ENCODE results near the gene MYO1C.
"Not testable (repeated sequence)": the region's sequence is repeated elsewhere in the genome, so short reads cannot be mapped to it uniquely, and the experiment has no call there.

MYO1C gene

DNA sequence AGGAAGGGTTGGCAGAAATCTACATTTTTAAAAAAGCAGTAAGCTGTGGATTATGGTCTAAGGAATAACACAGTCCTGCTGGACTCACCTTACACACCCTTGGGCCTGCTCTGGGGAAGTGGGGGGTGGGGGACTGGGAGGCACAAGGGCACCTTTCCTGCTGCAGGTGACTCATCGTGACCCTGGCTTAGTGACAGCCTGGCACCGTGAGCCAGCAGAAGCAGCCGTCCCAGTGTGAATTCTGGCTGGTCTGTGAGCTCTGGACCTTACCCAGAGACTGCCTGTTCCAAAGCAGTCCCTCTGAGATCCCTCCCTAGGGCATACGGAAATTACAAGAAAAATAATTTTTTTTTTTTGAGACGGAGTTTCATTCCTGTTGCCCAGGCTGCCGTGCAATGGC is 32.3 kb downstream of the MYO1C start:
- peak in 1 of 2 experiments; percentile 26 for DNase-seq

DNA sequence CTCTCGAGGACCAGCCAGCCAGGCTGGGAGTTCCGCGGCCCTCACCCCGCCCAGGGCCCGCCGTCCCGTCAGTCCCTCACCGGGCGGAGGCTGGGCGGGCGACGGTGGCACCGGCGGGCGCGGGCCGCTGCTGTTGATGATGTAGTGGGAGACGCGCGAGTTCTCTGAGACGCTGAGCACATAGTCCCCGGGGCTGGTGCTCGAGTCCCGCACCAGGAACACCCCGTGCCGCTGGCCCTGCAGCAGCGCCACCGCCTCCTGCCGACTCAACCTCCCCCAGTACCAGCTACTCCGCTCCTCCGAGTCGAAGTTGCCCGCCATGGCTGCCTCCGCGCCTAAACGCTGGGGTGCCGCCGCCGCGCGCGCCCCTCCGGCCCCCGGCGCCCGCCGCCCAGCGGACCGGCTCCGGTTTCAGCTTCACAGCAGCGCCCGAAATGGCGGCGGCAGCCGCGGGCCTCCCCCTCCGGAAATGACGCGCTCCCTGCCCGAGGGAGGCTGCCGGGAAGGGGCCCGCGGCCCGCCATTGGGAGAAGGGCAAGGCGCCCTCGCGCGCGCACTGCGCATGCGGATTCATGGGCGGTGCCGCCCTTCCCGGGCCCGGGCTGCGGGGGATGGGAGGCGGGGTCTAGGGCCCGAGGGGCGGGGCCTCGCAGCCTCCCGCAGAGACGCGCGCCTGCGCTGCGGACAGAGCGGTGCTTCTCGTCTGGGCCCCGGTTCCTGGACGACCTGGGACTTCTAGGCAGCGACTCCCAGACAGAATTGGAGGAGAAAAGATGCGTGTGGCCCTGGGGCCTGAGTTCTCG is 36.5 kb downstream of the MYO1C start, which contains the start of gene CRK:
TSS of gene CRK (minus strand) at position 436 of the 803 bp plus-strand sequence. CDS start at position 321, 115 bp downstream.
- DNase-seq = peak; percentile 80 to 87

GRCh38 chr17:1455291-1455796 is 37.1 kb downstream of the MYO1C start:
- peak; percentile 49 to 66 for DNase-seq

DNA sequence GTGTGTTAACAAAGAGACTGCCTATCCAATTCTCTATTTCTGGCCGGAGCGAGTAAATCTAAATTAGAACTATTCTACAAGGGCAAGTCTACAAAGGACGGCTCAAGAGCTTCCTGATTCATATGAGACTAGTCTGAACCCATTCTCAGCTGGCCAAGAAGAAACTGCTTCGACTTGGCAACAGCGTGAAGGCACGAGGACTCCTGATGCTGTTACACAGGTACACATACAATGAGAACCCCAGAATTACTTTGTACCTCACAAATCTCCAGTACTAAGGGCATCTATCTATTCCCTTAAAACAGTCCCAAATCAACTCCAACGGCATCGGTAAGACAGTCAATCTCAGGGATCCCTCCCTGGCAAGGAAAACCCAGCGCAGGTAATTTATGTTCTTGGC is 37.9 kb downstream of the MYO1C start:
- DNase-seq = no peak

GRCh38 chr17:1453694-1454093 is 38.8 kb downstream of the MYO1C start:
- not testable (repeated sequence) for DNase-seq

DNA sequence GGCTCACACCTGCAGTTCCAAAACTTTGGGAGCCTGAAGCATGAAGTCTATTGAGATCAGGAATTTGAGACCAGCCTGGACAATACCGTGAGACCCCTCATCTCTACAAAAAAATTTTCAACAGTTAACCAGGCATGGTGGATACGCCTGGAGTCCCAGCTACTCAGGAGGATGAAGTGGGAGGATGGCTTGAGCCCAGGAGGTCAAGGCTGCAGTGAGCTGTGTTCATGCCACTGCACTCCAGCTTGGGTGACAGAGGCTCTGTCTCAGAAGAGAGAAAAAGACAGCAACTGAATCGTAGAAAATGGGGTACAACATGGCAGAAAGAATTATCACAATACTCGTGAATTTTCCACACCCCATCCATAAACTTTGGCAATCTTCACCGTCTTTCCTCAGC is 39.6 kb downstream of the MYO1C start:
- DNase-seq = no peak

DNA sequence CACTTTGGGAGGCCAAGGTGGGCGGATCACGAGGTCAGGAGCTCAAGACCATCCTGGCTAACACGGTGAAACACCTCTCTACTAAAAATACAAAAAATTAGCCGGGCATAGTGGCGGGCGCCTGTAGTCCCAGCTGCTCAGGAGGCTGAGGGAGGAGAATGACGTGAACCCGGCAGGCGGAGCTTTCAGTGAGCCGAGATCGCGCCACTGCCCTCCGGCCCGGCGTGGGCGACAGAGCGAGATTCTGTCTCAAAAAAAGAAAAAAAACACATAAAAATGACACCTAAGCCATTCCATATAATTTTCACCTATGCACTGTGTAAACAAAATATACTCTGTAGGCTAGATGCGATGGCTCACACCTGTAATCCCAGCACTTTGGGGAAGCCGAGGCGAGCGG is 42.2 kb downstream of the MYO1C start:
- not testable (repeated sequence) for DNase-seq

GRCh38 chr17:1449412-1449967 is 43.0 kb downstream of the MYO1C start:
- DNase-seq = no peak

DNA sequence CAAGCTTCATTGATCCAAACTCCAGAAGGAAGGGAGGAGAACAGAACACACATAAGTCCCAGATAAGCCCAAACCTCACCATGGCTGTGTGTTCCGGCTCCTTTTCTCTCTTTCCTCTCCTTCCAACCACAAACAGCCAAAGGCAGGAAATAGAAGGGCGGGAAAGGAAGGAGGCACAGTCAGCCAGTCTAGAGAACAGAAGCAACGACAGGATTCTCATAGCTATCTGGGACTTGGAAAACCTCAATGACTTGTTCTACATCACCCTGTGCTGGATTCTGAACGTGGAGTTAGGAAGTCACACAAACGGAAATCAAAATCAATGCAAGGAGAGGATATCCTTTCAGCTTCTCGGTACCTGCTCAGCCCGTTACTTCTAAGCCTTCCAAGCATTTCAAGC is 45.4 kb downstream of the MYO1C start:
- DNase-seq = peak in 1 of 2 experiments; percentile 23

- DNase-seq = no peak
Observed at GRCh38 chr17:1446201-1446600, 46.3 kb downstream of the MYO1C start.

GRCh38 chr17:1445695-1446094 is 46.8 kb downstream of the MYO1C start:
- not testable (repeated sequence) for DNase-seq

- not testable (repeated sequence) for DNase-seq
Observed at GRCh38 chr17:1442721-1443120, 49.8 kb downstream of the MYO1C start.

GRCh38 chr17:1442187-1442586 is 50.3 kb downstream of the MYO1C start:
- no peak for DNase-seq

- no peak for DNase-seq
Observed at GRCh38 chr17:1440921-1441320, 51.6 kb downstream of the MYO1C start.

DNA sequence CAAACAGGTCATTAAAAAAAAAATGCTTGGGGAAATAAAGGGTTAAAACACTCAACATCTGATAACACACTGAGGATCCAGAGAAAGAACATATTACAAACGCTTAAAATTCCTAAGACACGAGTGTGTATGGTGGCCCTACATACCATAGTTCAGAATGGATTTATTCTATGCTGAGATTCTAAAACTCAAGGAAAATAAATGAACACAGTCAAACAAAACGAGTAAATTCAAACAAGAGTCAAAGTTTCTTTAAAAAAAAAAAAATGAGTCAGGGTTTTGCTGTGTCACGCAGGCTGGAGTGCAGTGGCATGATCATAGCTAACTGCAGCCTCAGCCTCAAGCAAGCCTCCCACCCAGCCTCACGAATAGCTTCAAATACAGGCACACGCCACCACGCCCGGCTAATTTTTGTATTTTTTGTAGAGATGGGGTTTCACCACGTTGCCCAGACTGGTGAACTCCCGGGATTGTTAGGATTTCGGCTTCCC is 53.8 kb downstream of the MYO1C start:
- peak in 1 of 2 experiments; percentile 31 for DNase-seq

- DNase-seq = no peak
Observed at GRCh38 chr17:1435326-1435725, 57.2 kb downstream of the MYO1C start.

- no peak for DNase-seq
Observed at GRCh38 chr17:1434150-1434549, 58.3 kb downstream of the MYO1C start.

DNA sequence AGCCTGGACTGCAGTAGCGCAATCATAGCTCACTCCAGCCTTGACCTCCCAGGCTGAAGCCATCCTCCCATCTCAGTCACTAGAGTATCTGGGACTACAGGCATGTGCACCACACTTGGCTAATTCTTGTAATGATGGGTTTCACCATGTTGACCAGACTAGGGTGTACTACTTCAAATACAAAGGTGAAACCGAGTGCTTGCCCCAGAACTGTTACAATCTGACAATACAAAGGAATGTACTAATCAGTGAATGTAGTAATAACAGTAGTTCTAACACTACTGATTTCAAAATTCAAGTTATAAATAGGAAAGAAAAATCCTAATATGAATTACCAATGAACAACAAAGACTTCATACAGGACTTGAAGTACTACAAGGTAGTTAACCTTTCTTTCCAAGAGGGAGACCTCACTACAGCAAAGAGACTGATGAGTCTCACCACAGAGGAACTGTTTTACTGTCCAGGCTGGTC is 60.8 kb downstream of the MYO1C start:
- DNase-seq = no peak

DNA sequence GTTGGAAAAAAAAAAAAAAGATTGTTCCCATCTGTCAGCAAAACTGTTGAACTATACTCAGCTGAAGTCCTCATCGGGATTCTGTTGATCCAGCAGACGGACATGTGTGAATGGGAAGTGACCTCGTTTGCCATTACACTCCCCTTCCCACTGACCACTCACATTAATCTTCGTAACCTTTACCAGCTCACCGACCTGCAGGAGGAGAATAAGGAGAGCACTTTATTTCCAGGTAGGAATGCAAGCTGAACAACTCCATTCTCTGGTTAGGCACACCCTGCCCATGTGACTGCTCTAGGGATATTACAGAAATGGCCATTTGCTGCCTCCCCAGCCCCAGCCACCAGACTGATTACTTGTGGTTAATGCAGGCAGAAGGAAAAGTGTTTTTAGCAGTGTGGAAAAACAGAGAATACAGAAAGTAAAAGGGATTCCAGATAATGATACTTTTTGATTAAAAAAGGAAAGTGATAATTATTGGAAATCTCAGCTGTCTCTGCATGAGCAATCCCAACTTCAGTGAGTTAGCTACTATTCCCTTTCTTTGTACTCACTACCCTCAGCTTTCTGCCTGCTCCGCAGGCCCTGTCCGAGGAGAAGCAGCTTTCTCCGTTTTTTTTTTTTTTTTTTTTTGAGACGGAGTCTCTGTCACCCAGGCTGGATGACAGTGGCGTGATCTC is 68.9 kb downstream of the MYO1C start:
- DNase-seq = no peak

DNA sequence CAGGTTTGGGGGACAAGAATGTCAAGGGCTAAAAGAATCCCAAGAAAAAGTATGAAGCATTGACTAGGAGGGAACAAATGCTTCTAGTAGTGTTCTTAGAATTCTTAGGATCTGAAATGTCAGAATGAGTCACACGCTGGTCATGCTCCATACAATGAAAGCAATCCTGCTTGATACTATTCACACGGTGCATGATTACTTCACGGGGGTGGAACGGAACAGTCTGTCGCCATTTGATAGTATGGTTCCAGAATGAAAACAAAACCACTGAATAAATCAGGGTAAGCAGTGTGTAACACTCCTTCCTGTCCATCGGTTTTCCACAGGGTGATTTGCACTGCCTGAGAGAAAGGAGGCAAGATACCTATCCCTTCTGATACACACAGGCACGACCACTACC is 69.6 kb downstream of the MYO1C start:
- DNase-seq = peak; percentile 82 to 89

GRCh38 chr17:1421470-1421869 is 71.0 kb downstream of the MYO1C start:
- DNase-seq = no peak

- DNase-seq = no peak
Observed at GRCh38 chr17:1420981-1421380, 71.5 kb downstream of the MYO1C start.

- no peak for DNase-seq
Observed at GRCh38 chr17:1420163-1420562, 72.3 kb downstream of the MYO1C start.
